IMR-90 (cell line): ENCODE measurements around the gene TUBA1B. TPM values are rescaled to one million over a fixed set of nuclear protein-coding genes. Genes with fewer than 3 reads are reported as not detected.

ENCODE experiments used
- ATAC-seq: fragments of 200-7000 bp; cut with Tn5 transposase; 2 replicates; pipeline ENCODE4 v1.9.1; 2020; ENCODE audit warnings: low read depth, mild to moderate bottlenecking, moderate library complexity
- BruUV-seq: library from RNA; stranded (reverse); fragments of 400-500 nt; replicated peaks from 2 replicates; lab custom pipeline; 2021; lab: Mats Ljungman, UMichigan
- CTCF ChIA-PET: fragments of 300-600 bp; formaldehyde crosslinking; extraction: SDS; loops from one replicate; lab custom pipeline; 2021; ENCODE audit warnings: antibody characterized with exemption; lab: Yijun Ruan, JAX
- POLR2A ChIA-PET: fragments of 300-600 bp; sonication (Branson Sonifier 250); formaldehyde crosslinking; loops from one replicate; lab custom pipeline; 2022; ENCODE audit warnings: antibody characterized with exemption; ENCODE audit not compliant: unreplicated experiment; lab: Charles Lee
- DNase-seq: peaks from one replicate; pipeline ENCODE4 v3.0.0; 2013
- H2AFZ ChIP-seq: replicated peaks from 2 replicates; pipeline ENCODE3; 2013; ENCODE audit warnings: low read length, mild to moderate bottlenecking; ENCODE audit not compliant: poor library complexity
- H2AK5ac ChIP-seq: 2 replicates; pipeline ENCODE4 v1.6.1; 2013; ENCODE audit warnings: low read depth, low read length, inconsistent platforms
- H2AK9ac ChIP-seq: replicated peaks from 2 replicates; pipeline ENCODE3; 2013; ENCODE audit warnings: mild to moderate bottlenecking, low read depth, low read length, moderate library complexity; ENCODE audit not compliant: poor library complexity
- H2BK120ac ChIP-seq: 2 replicates; pipeline ENCODE4 v1.6.1; 2013; ENCODE audit warnings: low read depth, low read length, inconsistent platforms
- H2BK15ac ChIP-seq: 3 replicates; pipeline ENCODE4 v1.6.1; 2013; ENCODE audit warnings: low read depth, low read length, inconsistent platforms
- H2BK20ac ChIP-seq: 2 replicates; pipeline ENCODE4 v1.6.1; 2013; ENCODE audit warnings: low read depth, mild to moderate bottlenecking, inconsistent platforms, low read length, moderate library complexity
- H2BK5ac ChIP-seq: 2 replicates; pipeline ENCODE4 v1.6.1; 2013; ENCODE audit warnings: mild to moderate bottlenecking, low read depth, low read length, inconsistent platforms; ENCODE audit not compliant: poor library complexity, severe bottlenecking
- H3K14ac ChIP-seq: replicated peaks from 2 replicates; pipeline ENCODE4 v1.6.1; 2013; ENCODE audit warnings: low read depth, low read length, inconsistent platforms
- H3K18ac ChIP-seq: 2 replicates; pipeline ENCODE4 v1.6.1; 2013; ENCODE audit warnings: low read depth, low read length, control low read depth
- H3K23ac ChIP-seq: 2 replicates; pipeline ENCODE4 v1.6.1; 2013; ENCODE audit warnings: low read depth, low read length, inconsistent platforms
- H3K27ac ChIP-seq: 2 replicates; pipeline ENCODE4 v1.5.1; 2013; ENCODE audit warnings: mild to moderate bottlenecking, control low read depth, low read length; ENCODE audit not compliant: insufficient read depth
- H3K27me3 ChIP-seq: 2 replicates; pipeline ENCODE4 v1.6.1; 2013; ENCODE audit warnings: low read length; ENCODE audit not compliant: control insufficient read depth, insufficient read depth
- H3K36me3 ChIP-seq: 2 replicates; pipeline ENCODE4 v1.6.1; 2013; ENCODE audit warnings: low read length, mixed read lengths; ENCODE audit not compliant: control insufficient read depth, insufficient read depth
- H3K4ac ChIP-seq: 2 replicates; pipeline ENCODE4 v1.6.1; 2013; ENCODE audit warnings: low read depth, low read length, inconsistent platforms
- H3K4me1 ChIP-seq: 2 replicates; pipeline ENCODE4 v1.6.1; 2013; ENCODE audit warnings: low read length, mixed read lengths; ENCODE audit not compliant: control insufficient read depth, insufficient read depth
- H3K4me2 ChIP-seq: 2 replicates; pipeline ENCODE4 v1.6.1; 2013; ENCODE audit warnings: low read depth, mild to moderate bottlenecking, control low read depth, low read length, moderate library complexity
- H3K4me3 ChIP-seq: 2 replicates; pipeline ENCODE4 v1.5.1; 2013; ENCODE audit warnings: low read depth, mild to moderate bottlenecking, control low read depth, low read length, moderate library complexity; ENCODE audit not compliant: insufficient read depth
- H3K56ac ChIP-seq: 2 replicates; pipeline ENCODE4 v1.6.1; 2013; ENCODE audit warnings: low read length, inconsistent platforms; ENCODE audit not compliant: insufficient read depth; ENCODE audit errors: extremely low read depth
- H3K79me1 ChIP-seq, 2 experiments: 2 replicates each; pipeline ENCODE4 v1.6.1; 2013; ENCODE audit warnings: low read length in 2 of 2, inconsistent platforms in 1 of 2, low read depth in 1 of 2
- H3K9ac ChIP-seq: 2 replicates; pipeline ENCODE4 v1.6.1; 2013; ENCODE audit warnings: low read depth, low read length, control low read depth
- H3K9me1 ChIP-seq: 2 replicates; pipeline ENCODE4 v1.6.1; 2013; ENCODE audit warnings: low read length, inconsistent platforms; ENCODE audit not compliant: insufficient read depth
- H3K9me3 ChIP-seq: 2 replicates; pipeline ENCODE4 v1.6.1; 2013; ENCODE audit warnings: low read length; ENCODE audit not compliant: control insufficient read depth, insufficient read depth
- H4K20me1 ChIP-seq: 2 replicates; pipeline ENCODE4 v1.6.1; 2013; ENCODE audit warnings: low read length, inconsistent platforms; ENCODE audit not compliant: insufficient read depth
- H4K5ac ChIP-seq: 2 replicates; pipeline ENCODE4 v1.6.1; 2013; ENCODE audit warnings: mild to moderate bottlenecking, low read depth, low read length, control low read depth
- H4K8ac ChIP-seq, 2 experiments: 2 replicates each; pipeline ENCODE4 v1.6.1; 2013; ENCODE audit warnings: low read depth in 2 of 2, low read length in 2 of 2, control low read depth in 1 of 2, inconsistent platforms in 1 of 2
- H4K91ac ChIP-seq: 2 replicates; pipeline ENCODE4 v1.6.1; 2013; ENCODE audit warnings: low read depth, low read length, inconsistent platforms; ENCODE audit not compliant: insufficient read depth
- CEBPB ChIP-seq: IDR thresholded peaks from 2 replicates; pipeline ENCODE4 v1.6.1; 2012; ENCODE audit warnings: low read depth, low read length, improper control_type of control experiment
- CHD1 ChIP-seq: IDR thresholded peaks from 2 replicates; pipeline ENCODE4 v1.6.1; 2012; ENCODE audit warnings: low read depth, low read length, improper control_type of control experiment
- ELK1 ChIP-seq: fragments of 150-350 bp; IDR thresholded peaks from 2 replicates; pipeline ENCODE4 v1.6.1; 2016; ENCODE audit warnings: low read depth, mild to moderate bottlenecking, low read length, moderate library complexity, borderline replicate concordance
- MAFK ChIP-seq: IDR thresholded peaks from 2 replicates; pipeline ENCODE4 v1.6.1; 2012; ENCODE audit warnings: low read depth, low read length, improper control_type of control experiment
- MAZ ChIP-seq: IDR thresholded peaks from 2 replicates; pipeline ENCODE4 v1.6.1; 2012; ENCODE audit warnings: low read depth, mild to moderate bottlenecking, low read length, improper control_type of control experiment, moderate library complexity, borderline replicate concordance
- MXI1 ChIP-seq: IDR thresholded peaks from 2 replicates; pipeline ENCODE4 v1.6.1; 2012; ENCODE audit warnings: low read depth, mild to moderate bottlenecking, low read length, moderate library complexity, borderline replicate concordance
- NFE2L2 ChIP-seq: fragments of 150-350 bp; IDR thresholded peaks from 2 replicates; pipeline ENCODE4 v1.6.1; 2016; ENCODE audit warnings: low read depth, mild to moderate bottlenecking, low read length
- RCOR1 ChIP-seq: IDR thresholded peaks from 2 replicates; pipeline ENCODE4 v1.6.1; 2012; ENCODE audit warnings: mild to moderate bottlenecking, low read length, improper control_type of control experiment; ENCODE audit not compliant: insufficient replicate concordance
- SMC3 ChIP-seq: fragments of 150-350 bp; IDR thresholded peaks from 2 replicates; pipeline ENCODE4 v1.6.1; 2016; ENCODE audit warnings: low read depth, mild to moderate bottlenecking, antibody characterized with exemption, low read length, moderate library complexity
- USF2 ChIP-seq: fragments of 150-350 bp; IDR thresholded peaks from 2 replicates; pipeline ENCODE4 v1.6.1; 2017; ENCODE audit warnings: mild to moderate bottlenecking, antibody characterized with exemption, low read length, low read depth
- WGBS, 2 experiments: methylation state at CpG; one replicate each; pipeline versions ENCODE4 v1.1.5 to v1.1.7; 2013; ENCODE audit warnings: missing lambda C conversion rate in 2 of 2; ENCODE audit not compliant: insufficient read length in 1 of 2; ENCODE audit errors: extremely low coverage in 2 of 2; 5-methylcytosine and 5-hydroxymethylcytosine counted together
- dilution Hi-C: fragments of 300-500 bp; cut with HindIII; formaldehyde crosslinking; loops from one replicate; pipeline ENCODE4 v1.14.3; 2018; ENCODE audit warnings: low sequenced_read_pairs; ENCODE audit not compliant: unreplicated experiment
- in situ Hi-C: fragments of 300-500 bp; cut with MboI; formaldehyde crosslinking; loops from 3 replicates; pipeline ENCODE4 v1.14.3; 2019; ENCODE audit warnings: low sequenced_read_pairs, inconsistent platforms, mixed read lengths
- intact Hi-C: fragments of 100-400 bp; cut with micrococcal nuclease; formaldehyde crosslinking; loops from 2 replicates; pipeline ENCODE4 v1.10.0; 2022
- polyA plus RNA-seq, 3 experiments: library from polyadenylated mRNA; depleted of rRNA; stranded (reverse); fragments of >200 nt; gene quantifications; 2 replicates each; pipeline ENCODE4 v1.2.3, GENCODE V29; 2012; ENCODE audit warnings: low replicate concordance in 1 of 3
- total RNA-seq: library from RNA; depleted of rRNA; stranded (reverse); fragments of >200 nt; gene quantifications from 2 replicates; pipeline ENCODE4 v1.2.3, GENCODE V29; 2012

The TUBA1B gene
- total and polyA plus RNA-seq, 2 of the 4 experiments (the other 2 are of a cell fraction), result 4,221 to 5,195 TPM

GRCh38 chr12:49146406-49146805, 15.2 kb upstream of the TUBA1B start:
- Histone ChIP-seq H4K5ac (no peak overlapping the region), H2AK5ac (no peak overlapping the region), H3K4me3 (no peak overlapping the region), H4K20me1 (no peaks in the 10 kb centered on the region), H3K27me3 (no peaks in the 10 kb centered on the region), H2BK120ac (no peak overlapping the region), H3K4ac (no peak overlapping the region), H2AK9ac (no peak overlapping the region), H3K14ac (no peak overlapping the region), H3K9ac (no peak overlapping the region), H4K91ac (no peak overlapping the region), H2AFZ (no peak overlapping the region), H3K9me3 (no peaks in the 10 kb centered on the region), H3K27ac (no peak overlapping the region), H2BK15ac (no peak overlapping the region), H4K8ac (no peak overlapping the region), H3K9me1 (no peaks in the 10 kb centered on the region), H3K79me1 (no peaks in the 10 kb centered on the region), H3K56ac (no peak overlapping the region), H2BK20ac (no peak overlapping the region), H3K23ac (no peak overlapping the region), H3K36me3 (no peaks in the 10 kb centered on the region), H3K18ac (no peak overlapping the region), H2BK5ac (no peak overlapping the region), H3K4me2 (no peak overlapping the region), H3K4me1 (no peaks in the 10 kb centered on the region)
- 86% methylated on average over 1 of the region's 1 CpG; no CpG with 5 or more reads in 1 of the 2 experiments for WGBS, 2 experiments
- BruUV-seq, result no TSS peak
- DNase-seq (no peak), ATAC-seq (peak; percentile 27; the same call in 1 of the 2 replicates)
- ChIA-PET CTCF (no interaction called here), POLR2A (no interaction called here)
- dilution Hi-C loops (no loop called here), intact Hi-C loops (no loop called here), in situ Hi-C loops (no loop called here)
- TF ChIP-seq MAFK (no peak), SMC3 (no peak), NFE2L2 (no peak), CEBPB (no peak), MXI1 (no peak), CHD1 (no peak), USF2 (no peak), MAZ (no peak), RCOR1 (no peak), ELK1 (no peak)
